OCI-LY1 (cell line): Measurements from ENCODE around the gene PACS2.

Experiments used
- H2AFZ ChIP-seq: fragments of 200-600 bp; sonication (generic), shearing (Covaris generic); 2 replicates; pipeline ENCODE4 v1.6.0; 2014; ENCODE audit warnings: antibody characterized with exemption, mild to moderate bottlenecking, low read length
- H3F3A ChIP-seq: fragments of 200-600 bp; sonication (generic), shearing (Covaris generic); 2 replicates; pipeline ENCODE4 v1.6.0; 2014; ENCODE audit warnings: mild to moderate bottlenecking, antibody characterized with exemption, low read length, moderate library complexity; ENCODE audit not compliant: insufficient read depth
- H3K27ac ChIP-seq: fragments of 200-600 bp; sonication (generic); 2 replicates; pipeline ENCODE4 v1.5.1; 2014; ENCODE audit warnings: low read length, mixed run types, mild to moderate bottlenecking, low read depth; ENCODE audit not compliant: poor library complexity, severe bottlenecking
- H3K27me3 ChIP-seq: fragments of 200-600 bp; sonication (generic); 2 replicates; pipeline ENCODE4 v1.6.0; 2014; ENCODE audit warnings: antibody characterized with exemption, mild to moderate bottlenecking, low read length, moderate library complexity; ENCODE audit not compliant: insufficient read depth
- H3K36me3 ChIP-seq: fragments of 200-600 bp; sonication (generic); 2 replicates; pipeline ENCODE4 v1.6.1; 2014; ENCODE audit warnings: mild to moderate bottlenecking, antibody characterized with exemption, low read length, moderate library complexity, mixed read lengths; ENCODE audit not compliant: insufficient read depth
- H3K4me1 ChIP-seq: fragments of 200-600 bp; sonication (generic); 2 replicates; pipeline ENCODE4 v1.5.1; 2014; ENCODE audit warnings: mild to moderate bottlenecking, low read length, moderate library complexity; ENCODE audit not compliant: insufficient read depth, severe bottlenecking
- H3K4me2 ChIP-seq: fragments of 200-600 bp; sonication (generic), shearing (Covaris generic); 2 replicates; pipeline ENCODE4 v1.6.1; 2014; ENCODE audit warnings: low read length
- H3K4me3 ChIP-seq: fragments of 200-600 bp; sonication (generic); 2 replicates; pipeline ENCODE4 v1.5.1; 2014; ENCODE audit warnings: low read length, low read depth, mild to moderate bottlenecking, mixed read lengths; ENCODE audit not compliant: poor library complexity, severe bottlenecking
- H3K79me2 ChIP-seq: fragments of 200-600 bp; shearing (Covaris generic); 2 replicates; pipeline ENCODE4 v1.6.1; 2016; ENCODE audit warnings: mixed run types, low read length, mixed read lengths; ENCODE audit not compliant: insufficient read depth
- H3K9ac ChIP-seq: fragments of 200-600 bp; sonication (generic), shearing (Covaris generic); 2 replicates; pipeline ENCODE4 v1.6.1; 2014; ENCODE audit warnings: mild to moderate bottlenecking, low read length, mixed read lengths
- H3K9me2 ChIP-seq: fragments of 200-600 bp; sonication (generic), shearing (Covaris generic); 2 replicates; pipeline ENCODE4 v1.6.1; 2014; ENCODE audit warnings: low read depth, mild to moderate bottlenecking, low read length, mixed read lengths
- H3K9me3 ChIP-seq: fragments of 200-600 bp; shearing (Covaris generic); 2 replicates; pipeline ENCODE4 v1.6.1; 2014; ENCODE audit warnings: low read length, mixed read lengths
- H4K20me1 ChIP-seq: fragments of 200-600 bp; sonication (generic), shearing (Covaris generic); 2 replicates; pipeline ENCODE4 v1.6.0; 2016; ENCODE audit warnings: mild to moderate bottlenecking, low read length; ENCODE audit not compliant: insufficient read depth
- EZH2 ChIP-seq: fragments of 200-600 bp; sonication (generic), shearing (Covaris generic); IDR thresholded peaks from 2 replicates; pipeline ENCODE4 v1.8.0; 2017; ENCODE audit warnings: borderline replicate concordance, mixed run types, mild to moderate bottlenecking, antibody characterized with exemption, low read length, moderate library complexity, mixed read lengths
- TF ChIP-seq, protein P1 (sequence below): fragments of 200-600 bp; sonication (generic), shearing (Covaris generic); IDR thresholded peaks from 2 replicates; pipeline ENCODE4 v1.5.1; 2017; ENCODE audit warnings: mild to moderate bottlenecking, antibody characterized with exemption, low read length, moderate library complexity, mixed read lengths

The PACS2 gene

DNA sequence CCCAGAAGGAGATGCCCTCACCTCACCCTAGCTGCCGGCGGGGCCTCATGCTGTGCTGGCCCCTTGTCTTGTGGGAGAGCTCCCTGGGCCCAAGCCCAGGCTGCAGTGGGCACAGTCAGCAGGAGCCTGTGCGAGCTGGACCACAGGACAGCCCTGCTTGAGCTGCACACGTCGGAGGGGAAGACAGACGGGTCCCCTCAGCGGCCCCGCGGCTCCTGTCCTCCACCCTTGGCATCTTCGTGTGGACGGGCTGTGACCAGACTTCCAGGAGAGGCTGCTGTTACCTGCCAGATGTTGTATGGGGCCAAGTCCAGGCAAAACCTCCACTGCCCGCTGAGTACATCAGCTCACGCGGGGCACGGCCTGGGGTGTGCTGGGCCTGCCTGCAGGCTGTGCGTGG lies 74.4 kb downstream of the PACS2 start:
- Histone ChIP-seq H3K4me2 (no peak overlapping the region), H3K27ac (no peak overlapping the region), H3K36me3 (no peaks in the 10 kb centered on the region), H3K9me3 (no peaks in the 10 kb centered on the region), H3K27me3 (peaks cover 11% of the 10 kb centered on the region), H3K4me3 (no peak overlapping the region), H2AFZ (no peak overlapping the region), H3K79me2 (no peaks in the 10 kb centered on the region), H3K9ac (no peak overlapping the region), H3F3A (no peaks in the 10 kb centered on the region), H3K9me2 (no peaks in the 10 kb centered on the region), H3K4me1 (no peaks in the 10 kb centered on the region), H4K20me1 (no peaks in the 10 kb centered on the region)
- TF ChIP-seq, protein P1, sequence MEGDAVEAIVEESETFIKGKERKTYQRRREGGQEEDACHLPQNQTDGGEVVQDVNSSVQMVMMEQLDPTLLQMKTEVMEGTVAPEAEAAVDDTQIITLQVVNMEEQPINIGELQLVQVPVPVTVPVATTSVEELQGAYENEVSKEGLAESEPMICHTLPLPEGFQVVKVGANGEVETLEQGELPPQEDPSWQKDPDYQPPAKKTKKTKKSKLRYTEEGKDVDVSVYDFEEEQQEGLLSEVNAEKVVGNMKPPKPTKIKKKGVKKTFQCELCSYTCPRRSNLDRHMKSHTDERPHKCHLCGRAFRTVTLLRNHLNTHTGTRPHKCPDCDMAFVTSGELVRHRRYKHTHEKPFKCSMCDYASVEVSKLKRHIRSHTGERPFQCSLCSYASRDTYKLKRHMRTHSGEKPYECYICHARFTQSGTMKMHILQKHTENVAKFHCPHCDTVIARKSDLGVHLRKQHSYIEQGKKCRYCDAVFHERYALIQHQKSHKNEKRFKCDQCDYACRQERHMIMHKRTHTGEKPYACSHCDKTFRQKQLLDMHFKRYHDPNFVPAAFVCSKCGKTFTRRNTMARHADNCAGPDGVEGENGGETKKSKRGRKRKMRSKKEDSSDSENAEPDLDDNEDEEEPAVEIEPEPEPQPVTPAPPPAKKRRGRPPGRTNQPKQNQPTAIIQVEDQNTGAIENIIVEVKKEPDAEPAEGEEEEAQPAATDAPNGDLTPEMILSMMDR: no peak
- no peak for TF ChIP-seq EZH2

DNA sequence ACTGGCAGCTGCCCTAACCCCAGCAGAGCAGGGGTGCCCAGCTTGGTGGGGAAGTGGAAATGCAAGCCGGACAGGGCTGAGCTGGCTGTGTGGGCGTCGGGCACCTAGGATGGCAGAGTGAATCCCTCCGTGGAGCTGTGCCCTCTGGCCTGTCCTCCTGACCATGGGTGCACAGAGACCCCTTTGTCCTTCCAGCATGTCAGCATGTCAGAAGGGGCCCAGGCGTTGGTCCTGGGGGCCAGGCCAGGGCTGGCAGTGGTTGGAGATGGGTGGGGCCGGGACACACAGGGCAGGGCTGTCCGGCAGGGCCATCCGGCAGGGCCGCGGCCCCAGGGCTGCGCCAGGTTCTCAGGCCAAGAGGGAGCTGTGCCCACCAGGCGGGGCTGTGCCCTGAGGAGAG lies 75.0 kb downstream of the PACS2 start:
- H3K9me3 ChIP-seq: no peaks in the 10 kb centered on the region
- H3K4me2 ChIP-seq: no peak overlapping the region
- TF ChIP-seq EZH2: no peak
- TF ChIP-seq, protein P1: no peak
- H3K9me2 ChIP-seq: no peaks in the 10 kb centered on the region
- H2AFZ ChIP-seq: no peak overlapping the region
- H4K20me1 ChIP-seq: no peaks in the 10 kb centered on the region
- no peak overlapping the region for H3K9ac ChIP-seq
- H3K36me3 ChIP-seq: no peaks in the 10 kb centered on the region
- no peaks in the 10 kb centered on the region for H3F3A ChIP-seq
- peaks cover 11% of the 10 kb centered on the region for H3K27me3 ChIP-seq
- no peaks in the 10 kb centered on the region for H3K4me1 ChIP-seq
- no peaks in the 10 kb centered on the region for H3K79me2 ChIP-seq
- no peak overlapping the region for H3K27ac ChIP-seq
- no peak overlapping the region for H3K4me3 ChIP-seq

DNA sequence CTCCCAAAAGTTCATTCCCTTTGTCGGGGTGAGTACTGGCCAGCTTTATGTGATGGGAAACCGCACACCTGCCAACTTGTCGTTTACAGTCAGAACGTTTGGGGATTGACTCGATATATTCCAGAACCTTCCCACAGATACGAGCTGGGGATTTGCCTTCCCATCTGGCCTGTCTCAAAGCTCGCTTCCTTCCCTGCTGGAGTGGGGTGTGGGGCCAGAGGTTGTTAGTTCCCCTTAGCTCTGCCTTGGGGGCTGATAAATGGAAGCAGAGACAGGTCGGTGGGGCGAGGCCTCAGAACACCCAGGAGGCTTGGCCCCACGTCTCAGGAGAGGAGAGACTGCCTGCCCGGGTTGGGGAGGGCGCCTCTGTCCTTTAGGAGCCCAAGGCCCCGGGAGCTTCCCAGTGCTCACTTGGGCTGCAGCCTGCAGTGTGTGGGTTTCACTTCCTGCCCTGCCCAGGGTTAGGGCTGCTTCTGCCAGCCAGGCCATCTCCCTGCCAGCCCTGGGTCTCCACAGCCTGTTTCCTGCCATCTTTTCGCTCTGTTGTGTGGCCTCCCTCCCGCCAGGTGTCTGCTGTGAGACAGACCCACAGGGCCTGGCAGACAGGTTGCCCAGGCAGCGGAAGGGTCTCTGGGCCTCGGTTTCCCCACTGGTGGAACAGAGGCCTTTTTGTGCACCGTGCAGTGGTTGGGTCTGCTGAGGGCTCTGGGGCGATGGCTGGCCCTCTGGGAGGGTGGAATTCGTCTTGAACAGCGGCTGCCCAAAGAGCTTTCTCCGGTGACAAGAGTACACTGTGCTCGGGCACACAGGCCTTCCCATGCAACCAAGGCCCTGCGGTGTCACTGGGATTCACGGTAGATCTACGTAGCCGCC lies 75.7 kb downstream of the PACS2 start:
- no peak for TF ChIP-seq EZH2
- TF ChIP-seq, protein P1: 0 out of 2 replicates have a peak, but pooled peaks have one; percentile 6
- Histone ChIP-seq H4K20me1 (no peaks in the 10 kb centered on the region), H3K9me2 (no peaks in the 10 kb centered on the region), H3K36me3 (no peaks in the 10 kb centered on the region), H2AFZ (no peak overlapping the region), H3K79me2 (no peaks in the 10 kb centered on the region), H3K9ac (no peak overlapping the region), H3K4me2 (no peak overlapping the region), H3K4me3 (no peak overlapping the region), H3K4me1 (no peaks in the 10 kb centered on the region), H3K9me3 (no peaks in the 10 kb centered on the region), H3F3A (no peaks in the 10 kb centered on the region), H3K27ac (no peak overlapping the region), H3K27me3 (peaks cover 11% of the 10 kb centered on the region)
